IMR-90 (cell line): ENCODE data around the gene CLCN4.

ENCODE experiments used
- CEBPB ChIP-seq: IDR thresholded peaks from 2 replicates; pipeline ENCODE4 v1.6.1; 2012; ENCODE audit warnings: low read depth, low read length, improper control_type of control experiment
- CHD1 ChIP-seq: IDR thresholded peaks from 2 replicates; pipeline ENCODE4 v1.6.1; 2012; ENCODE audit warnings: low read depth, low read length, improper control_type of control experiment
- CTCF ChIP-seq: conservative IDR thresholded peaks from 2 replicates; pipeline ENCODE4 v1.5.1; 2012; ENCODE audit warnings: mild to moderate bottlenecking, low read depth, low read length, improper control_type of control experiment
- ELK1 ChIP-seq: fragments of 150-350 bp; IDR thresholded peaks from 2 replicates; pipeline ENCODE4 v1.6.1; 2016; ENCODE audit warnings: low read depth, mild to moderate bottlenecking, low read length, moderate library complexity, borderline replicate concordance
- POLR2A ChIP-seq: IDR thresholded peaks from 2 replicates; pipeline ENCODE4 v1.6.1; 2012; ENCODE audit warnings: mild to moderate bottlenecking, low read depth, low read length
- RAD21 ChIP-seq: IDR thresholded peaks from 2 replicates; pipeline ENCODE4 v1.6.1; 2012; ENCODE audit warnings: low read length, improper control_type of control experiment
- RCOR1 ChIP-seq: IDR thresholded peaks from 2 replicates; pipeline ENCODE4 v1.6.1; 2012; ENCODE audit warnings: mild to moderate bottlenecking, low read length, improper control_type of control experiment; ENCODE audit not compliant: insufficient replicate concordance
- RFX5 ChIP-seq: IDR thresholded peaks from 2 replicates; pipeline ENCODE4 v1.8.0; 2012; ENCODE audit warnings: low read depth, mild to moderate bottlenecking, low read length, moderate library complexity
- SMC3 ChIP-seq: fragments of 150-350 bp; IDR thresholded peaks from 2 replicates; pipeline ENCODE4 v1.6.1; 2016; ENCODE audit warnings: low read depth, mild to moderate bottlenecking, antibody characterized with exemption, low read length, moderate library complexity

GRCh38 chrX:10213716-10214115 is 56.9 kb downstream of the CLCN4 start:
- TF ChIP-seq ELK1 = no peak
- TF ChIP-seq CTCF = no peak
- TF ChIP-seq CHD1 = no peak
- TF ChIP-seq RFX5 = no peak
- TF ChIP-seq POLR2A = no peak
- no peak for TF ChIP-seq RAD21
- TF ChIP-seq CEBPB = no peak
- TF ChIP-seq SMC3 = no peak
- no peak for TF ChIP-seq RCOR1
